ENCODE results near the gene PRF1. TPM values are rescaled to one million over a fixed set of nuclear protein-coding genes. Genes with fewer than 3 reads are reported as not detected.
A peak's percentile ranks its signal among the peaks of the same experiment; 100 is the strongest.

The PRF1 gene
- total RNA-seq, 2 experiments from 2014 or later, result 99.9 to 116 TPM

DNA sequence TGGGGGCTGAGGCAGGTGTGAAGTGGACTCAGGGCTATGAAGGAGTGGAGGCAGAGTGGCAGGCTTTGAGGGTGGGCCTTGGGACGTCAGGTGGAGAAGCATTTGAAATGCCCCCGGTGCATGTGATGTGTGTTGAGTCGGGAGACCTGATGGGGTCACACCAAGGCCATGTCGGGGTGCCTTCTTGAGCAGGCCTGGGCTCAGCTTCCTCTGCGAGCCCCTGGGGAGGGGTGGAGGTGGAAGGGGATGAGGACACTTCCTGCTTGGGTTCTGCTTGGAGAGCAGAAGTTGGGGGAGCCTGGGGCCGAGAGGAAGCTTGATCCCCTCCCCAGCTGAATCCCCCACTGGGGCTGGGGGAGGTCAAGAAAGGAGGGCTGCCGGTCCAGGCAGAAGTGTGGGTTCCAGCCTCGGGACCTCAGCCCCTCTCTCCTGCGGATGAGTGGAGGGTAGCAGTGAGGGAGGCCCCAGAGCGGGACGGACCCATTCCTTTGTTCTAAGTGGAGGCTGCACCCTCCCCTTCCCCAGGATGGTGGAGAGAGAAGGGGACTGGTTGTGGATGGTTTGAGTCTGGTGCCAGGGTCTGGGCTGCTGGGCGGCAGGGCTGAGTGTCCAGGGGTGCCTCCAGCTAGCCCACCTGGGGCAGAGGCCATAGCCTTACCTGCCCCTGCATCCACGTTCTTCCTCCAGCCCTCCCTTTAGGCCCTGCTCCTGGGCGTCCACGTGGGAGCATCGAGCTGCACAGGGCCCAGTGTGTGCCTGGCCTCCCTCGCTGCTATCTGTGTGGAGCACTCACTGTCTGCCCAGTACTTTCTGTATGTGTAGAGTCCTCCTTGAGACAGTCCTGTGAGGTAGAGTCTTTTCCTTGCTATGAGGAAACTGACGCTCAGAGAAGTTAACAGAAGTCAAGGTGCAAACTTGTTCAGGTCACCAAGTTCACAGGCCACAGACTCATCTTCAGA, 36.7 kb downstream of the PRF1 start:
- CTCF ChIA-PET, result interaction anchor here (0.6 to 2.0 kb wide), 4 partner anchors 10 to 99 kb away, joined by 3 to 9 read pairs (median 4); no protein-coding TSS in a partner anchor
- H3K9me3 Mint-ChIP-seq, result no peaks in the 10 kb centered on the region
- DNase-seq, result no peak
- no peaks in the 10 kb centered on the region for H3K36me3 Mint-ChIP-seq (ENCODE audit: low read depth)
- POLR2A ChIA-PET, result no interaction called here
- peaks cover 25% of the 10 kb centered on the region for H3K4me1 Mint-ChIP-seq
- H3K27ac Mint-ChIP-seq, result peak overlapping the region; percentile 50
- no peak overlapping the region for H3K4me3 Mint-ChIP-seq
- peaks cover 2% of the 10 kb centered on the region for H3K27me3 Mint-ChIP-seq

DNA sequence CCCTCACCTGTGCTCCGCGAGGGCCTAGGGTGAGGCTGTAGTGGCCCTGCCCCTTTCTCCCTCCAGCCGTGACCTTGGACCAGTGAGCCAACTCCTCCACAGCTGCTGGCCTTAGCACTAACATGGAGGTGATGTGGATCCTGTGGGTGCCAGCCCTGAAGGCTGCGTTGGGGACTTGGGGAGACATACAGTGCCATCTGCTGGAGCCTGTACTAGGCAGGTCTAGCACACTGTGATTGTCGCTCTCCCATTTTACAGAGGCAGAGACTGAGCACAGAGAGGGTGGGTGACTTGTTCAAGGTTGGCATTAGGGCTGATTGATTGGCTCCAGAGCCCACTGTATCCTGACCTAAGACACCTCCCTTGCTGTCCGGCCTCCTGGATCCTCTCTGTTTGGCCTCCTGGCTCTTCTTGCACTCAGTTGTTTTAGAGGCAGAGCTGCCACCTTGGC, 37.6 kb downstream of the PRF1 start:
- no peak for DNase-seq
- Mint-ChIP-seq H3K4me3 (no peak overlapping the region), H3K27ac (no peak overlapping the region), H3K4me1 (peaks cover 25% of the 10 kb centered on the region), H3K36me3 (ENCODE audit: low read depth) (no peaks in the 10 kb centered on the region), H3K27me3 (peaks cover 2% of the 10 kb centered on the region), H3K9me3 (no peaks in the 10 kb centered on the region)
- ChIA-PET POLR2A (no interaction called here), CTCF (interaction anchor here (0.6 to 1.9 kb wide), 2 partner anchors 14 to 1797 kb away, joined by 3 to 5 read pairs; no protein-coding TSS in a partner anchor)

DNA sequence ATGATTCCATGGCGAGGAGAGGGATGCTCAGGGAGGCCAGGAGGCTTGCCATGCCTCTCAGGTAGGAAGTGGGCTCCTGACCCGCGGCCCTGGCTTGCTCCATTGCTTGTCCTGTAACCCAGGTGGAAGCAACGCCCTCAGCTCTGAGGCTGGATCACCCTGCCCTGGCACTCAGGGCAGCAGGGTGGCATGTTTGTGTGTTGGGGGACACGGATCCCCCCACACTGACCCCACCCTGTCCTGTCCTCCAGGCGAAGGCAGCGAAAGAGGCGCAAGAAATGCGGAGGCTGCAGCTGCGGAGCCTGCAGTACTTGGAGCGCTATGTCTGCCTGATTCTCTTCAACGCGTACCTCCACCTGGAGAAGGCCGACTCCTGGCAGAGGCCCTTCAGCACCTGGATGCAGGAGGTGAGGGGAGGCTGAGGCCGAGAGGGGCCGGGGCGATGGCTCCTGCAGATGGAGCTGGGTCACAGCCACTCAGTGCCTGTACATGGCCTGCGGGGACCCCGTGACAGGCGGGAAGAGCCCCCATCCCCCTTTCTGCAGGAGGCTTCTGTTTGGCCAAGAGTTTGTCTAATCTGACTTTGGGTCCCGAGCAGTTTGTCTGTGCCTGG, 38.3 kb downstream of the PRF1 start:
- peaks cover 26% of the 10 kb centered on the region for H3K4me1 Mint-ChIP-seq
- CTCF ChIA-PET, result interaction anchor here (0.6 to 1.9 kb wide), 2 partner anchors 13 to 1797 kb away, joined by 3 to 5 read pairs; no protein-coding TSS in a partner anchor
- H3K27me3 Mint-ChIP-seq, result peaks cover 2% of the 10 kb centered on the region
- DNase-seq, result no peak
- H3K36me3 Mint-ChIP-seq (ENCODE audit: low read depth), result no peaks in the 10 kb centered on the region
- H3K9me3 Mint-ChIP-seq, result no peaks in the 10 kb centered on the region
- H3K4me3 Mint-ChIP-seq, result no peak overlapping the region
- POLR2A ChIA-PET, result no interaction called here
- peak overlapping the region; percentile 3 for H3K27ac Mint-ChIP-seq

DNA sequence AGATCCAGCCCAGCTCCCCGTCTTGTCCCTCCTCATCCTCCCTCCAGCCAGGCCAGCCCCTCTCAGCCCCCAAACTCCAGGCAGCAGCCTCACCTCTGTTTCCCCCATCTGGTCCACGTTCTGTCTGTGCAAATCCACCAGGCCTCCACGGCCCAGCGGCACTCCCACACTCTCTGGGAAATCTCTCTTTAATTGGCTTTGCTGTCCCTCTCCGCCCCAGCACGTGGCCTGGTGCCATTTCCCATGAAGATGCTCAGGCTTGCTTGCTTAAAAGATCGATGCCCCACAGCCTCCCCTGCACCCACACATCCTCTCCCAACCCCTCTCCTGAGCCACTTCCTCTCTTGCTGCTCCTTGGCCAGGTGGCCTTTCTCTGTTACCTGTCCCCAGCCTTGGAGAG, 39.3 kb downstream of the PRF1 start:
- POLR2A ChIA-PET, result no interaction called here
- H3K36me3 Mint-ChIP-seq (ENCODE audit: low read depth), result no peaks in the 10 kb centered on the region
- CTCF ChIA-PET, result no interaction called here
- H3K27me3 Mint-ChIP-seq, result peaks cover 2% of the 10 kb centered on the region
- H3K4me3 Mint-ChIP-seq, result no peak overlapping the region
- H3K9me3 Mint-ChIP-seq, result no peaks in the 10 kb centered on the region
- no peak for DNase-seq
- H3K27ac Mint-ChIP-seq, result no peak overlapping the region
- H3K4me1 Mint-ChIP-seq, result peaks cover 33% of the 10 kb centered on the region

DNA sequence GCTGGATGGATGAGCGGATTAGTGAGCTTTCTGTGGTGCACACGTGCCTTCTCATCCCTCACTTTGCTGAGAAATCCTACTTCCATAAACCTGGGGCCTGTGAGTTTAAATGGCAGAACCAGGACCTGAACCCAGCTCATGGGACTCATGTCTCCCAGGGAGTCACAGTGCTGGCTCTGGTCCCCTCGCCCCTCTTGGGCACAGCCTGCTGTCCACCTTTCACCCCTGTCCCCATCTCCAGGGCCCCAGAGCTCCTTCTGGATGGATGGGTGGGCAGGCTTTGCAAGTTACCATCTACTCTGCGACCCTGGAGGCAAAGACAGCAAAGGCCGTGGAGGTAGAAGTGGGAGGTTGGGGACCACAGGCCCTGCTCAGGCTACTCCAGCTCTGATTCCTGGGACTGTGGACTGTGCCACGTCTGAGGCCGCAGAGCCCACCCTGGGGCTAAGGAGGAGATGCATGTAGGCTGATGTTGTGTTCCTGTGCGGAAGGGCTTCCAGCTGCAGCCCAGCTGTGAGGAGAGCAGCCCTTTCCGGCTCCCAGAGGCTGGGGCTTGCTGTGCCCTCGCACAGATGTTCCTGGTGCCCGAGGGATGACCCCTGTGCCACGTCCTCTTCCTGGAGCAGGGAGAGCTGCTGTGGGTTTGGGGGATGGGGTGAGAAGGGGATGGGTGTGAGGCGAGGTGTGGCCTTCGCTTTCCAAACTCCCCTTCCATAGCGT, 40.3 kb downstream of the PRF1 start:
- H3K4me3 Mint-ChIP-seq, result no peak overlapping the region
- CTCF ChIA-PET, result interaction anchor here (1.1 to 1.8 kb wide), 6 partner anchors 10 to 195 kb away, joined by 3 to 4 read pairs (median 3); no protein-coding TSS in a partner anchor
- no peaks in the 10 kb centered on the region for H3K27me3 Mint-ChIP-seq
- no peak for DNase-seq
- H3K9me3 Mint-ChIP-seq, result no peaks in the 10 kb centered on the region
- H3K4me1 Mint-ChIP-seq, result peaks cover 33% of the 10 kb centered on the region
- H3K27ac Mint-ChIP-seq, result no peak overlapping the region
- POLR2A ChIA-PET, result no interaction called here
- H3K36me3 Mint-ChIP-seq (ENCODE audit: low read depth), result no peaks in the 10 kb centered on the region

DNA sequence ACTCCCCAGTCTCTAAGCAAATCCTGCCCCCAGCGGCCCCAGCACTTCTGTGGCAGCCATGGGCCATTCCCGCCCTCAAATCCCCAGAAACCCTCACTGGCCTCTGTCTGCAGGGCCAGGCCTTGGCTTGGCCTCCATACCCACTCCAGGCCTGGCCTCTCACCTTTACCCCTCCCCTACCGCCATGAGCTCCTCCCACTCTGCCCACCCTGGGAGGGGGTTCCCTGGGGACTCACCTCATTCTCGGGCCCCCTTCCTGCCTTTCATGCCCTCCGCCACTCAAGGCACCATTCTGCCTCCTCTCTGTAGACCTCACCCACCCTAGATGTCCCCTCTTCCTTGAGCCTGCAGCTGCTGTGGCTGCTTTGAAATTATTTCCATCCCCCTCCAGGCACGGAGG, 41.0 kb downstream of the PRF1 start:
- H3K9me3 Mint-ChIP-seq, result no peaks in the 10 kb centered on the region

DNA sequence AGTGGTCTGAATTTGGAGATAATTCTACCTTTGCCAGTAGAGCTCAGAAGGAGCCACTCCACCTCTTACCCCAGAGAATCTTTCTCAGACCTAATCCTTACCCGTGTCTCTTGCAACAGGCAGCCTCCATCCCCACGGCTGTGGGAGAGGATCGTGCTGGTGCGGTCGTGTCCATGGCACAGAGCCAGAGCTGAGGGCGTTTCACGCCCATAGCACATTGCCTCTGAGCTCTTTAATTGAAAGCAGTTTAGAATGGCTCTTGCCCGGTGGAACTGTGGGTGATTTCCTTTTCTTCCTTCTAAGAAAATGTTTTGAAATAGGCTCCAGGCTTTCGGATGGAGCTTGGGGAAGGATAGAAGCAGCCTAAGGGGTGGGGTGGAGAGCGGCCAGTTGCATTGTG, 41.5 kb downstream of the PRF1 start:
- H3K27ac Mint-ChIP-seq, result no peak overlapping the region
- POLR2A ChIA-PET, result no interaction called here
- CTCF ChIA-PET, result interaction anchor here (1.1 to 1.9 kb wide), 6 partner anchors 11 to 196 kb away, joined by 3 to 9 read pairs (median 4); partner anchors contain the start of gene PRF1
- H3K27me3 Mint-ChIP-seq, result no peaks in the 10 kb centered on the region
- no peak for DNase-seq
- no peaks in the 10 kb centered on the region for H3K9me3 Mint-ChIP-seq
- no peak overlapping the region for H3K4me3 Mint-ChIP-seq
- H3K4me1 Mint-ChIP-seq, result peaks cover 33% of the 10 kb centered on the region
- no peaks in the 10 kb centered on the region for H3K36me3 Mint-ChIP-seq (ENCODE audit: low read depth)

More for the DNA sequence above, 41.0 kb downstream of the PRF1 start:
- Mint-ChIP-seq H3K27me3 (no peaks in the 10 kb centered on the region), H3K27ac (no peak overlapping the region), H3K4me1 (peaks cover 33% of the 10 kb centered on the region), H3K36me3 (ENCODE audit: low read depth) (no peaks in the 10 kb centered on the region), H3K4me3 (no peak overlapping the region)
- no peak for DNase-seq
- ChIA-PET CTCF (interaction anchor here (1.1 to 1.9 kb wide), 7 partner anchors 11 to 196 kb away, joined by 3 to 9 read pairs (median 3); partner anchors contain the start of gene PRF1), POLR2A (no interaction called here)

DNA sequence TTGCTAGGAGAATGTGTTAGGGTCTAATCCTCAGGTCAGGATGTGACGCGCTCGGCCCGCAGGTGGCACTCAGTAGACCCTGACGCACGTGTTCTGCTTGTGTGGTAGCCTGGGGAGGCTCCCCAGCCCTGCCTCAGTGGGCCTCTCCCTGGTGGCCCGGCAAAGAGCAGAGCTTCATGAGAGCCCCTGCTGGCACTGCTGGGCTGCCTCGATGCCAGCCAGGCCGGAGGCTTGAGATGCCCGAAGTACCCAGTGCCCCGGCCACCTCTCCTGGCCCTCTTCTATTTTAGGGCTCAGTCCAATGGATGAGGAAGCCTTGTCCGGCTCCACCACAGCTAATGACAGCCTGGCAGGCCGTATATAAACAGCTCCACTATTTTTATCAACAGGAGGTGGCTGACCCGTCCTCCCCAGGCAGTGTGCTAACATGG, 42.0 kb downstream of the PRF1 start:
- no peak overlapping the region for H3K27ac Mint-ChIP-seq
- peaks cover 33% of the 10 kb centered on the region for H3K4me1 Mint-ChIP-seq
- no peaks in the 10 kb centered on the region for H3K36me3 Mint-ChIP-seq (ENCODE audit: low read depth)
- ChIA-PET POLR2A (no interaction called here), CTCF (interaction anchor here (1.1 to 1.9 kb wide), 6 partner anchors 12 to 255 kb away, joined by 3 to 9 read pairs (median 4); partner anchors contain the start of genes PRF1 and SGPL1)
- H3K4me3 Mint-ChIP-seq, result no peak overlapping the region
- no peak for DNase-seq
- H3K27me3 Mint-ChIP-seq, result no peaks in the 10 kb centered on the region
- no peaks in the 10 kb centered on the region for H3K9me3 Mint-ChIP-seq

DNA sequence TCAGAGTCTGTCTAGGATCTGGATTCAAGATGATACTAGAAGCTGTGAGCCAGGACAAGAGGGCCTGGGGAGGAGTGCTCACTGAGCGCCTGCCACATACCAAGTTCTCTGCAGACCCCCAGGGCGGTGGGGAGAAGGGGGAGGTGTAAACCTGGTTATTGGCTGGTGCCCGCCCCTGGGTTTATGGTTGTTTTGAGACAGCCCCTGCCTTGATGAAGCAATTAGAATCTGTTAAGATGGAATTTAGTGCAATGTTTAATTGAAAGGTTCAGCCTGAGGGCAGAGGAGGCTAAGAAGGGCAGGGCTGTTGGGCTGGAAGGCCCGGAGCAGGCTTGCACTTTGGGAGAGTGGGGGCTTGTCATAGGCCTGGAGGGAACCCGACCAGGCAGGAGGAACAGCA, 42.7 kb downstream of the PRF1 start:
- Mint-ChIP-seq H3K27me3 (no peaks in the 10 kb centered on the region), H3K9me3 (no peaks in the 10 kb centered on the region), H3K27ac (no peak overlapping the region), H3K4me1 (peaks cover 33% of the 10 kb centered on the region), H3K36me3 (ENCODE audit: low read depth) (no peaks in the 10 kb centered on the region), H3K4me3 (no peak overlapping the region)
- ChIA-PET POLR2A (no interaction called here), CTCF (interaction anchor here (1.1 to 1.9 kb wide), 4 partner anchors 42 to 256 kb away, joined by 3 to 9 read pairs (median 4); partner anchors contain the start of genes PRF1 and SGPL1)
- DNase-seq, result no peak

DNA sequence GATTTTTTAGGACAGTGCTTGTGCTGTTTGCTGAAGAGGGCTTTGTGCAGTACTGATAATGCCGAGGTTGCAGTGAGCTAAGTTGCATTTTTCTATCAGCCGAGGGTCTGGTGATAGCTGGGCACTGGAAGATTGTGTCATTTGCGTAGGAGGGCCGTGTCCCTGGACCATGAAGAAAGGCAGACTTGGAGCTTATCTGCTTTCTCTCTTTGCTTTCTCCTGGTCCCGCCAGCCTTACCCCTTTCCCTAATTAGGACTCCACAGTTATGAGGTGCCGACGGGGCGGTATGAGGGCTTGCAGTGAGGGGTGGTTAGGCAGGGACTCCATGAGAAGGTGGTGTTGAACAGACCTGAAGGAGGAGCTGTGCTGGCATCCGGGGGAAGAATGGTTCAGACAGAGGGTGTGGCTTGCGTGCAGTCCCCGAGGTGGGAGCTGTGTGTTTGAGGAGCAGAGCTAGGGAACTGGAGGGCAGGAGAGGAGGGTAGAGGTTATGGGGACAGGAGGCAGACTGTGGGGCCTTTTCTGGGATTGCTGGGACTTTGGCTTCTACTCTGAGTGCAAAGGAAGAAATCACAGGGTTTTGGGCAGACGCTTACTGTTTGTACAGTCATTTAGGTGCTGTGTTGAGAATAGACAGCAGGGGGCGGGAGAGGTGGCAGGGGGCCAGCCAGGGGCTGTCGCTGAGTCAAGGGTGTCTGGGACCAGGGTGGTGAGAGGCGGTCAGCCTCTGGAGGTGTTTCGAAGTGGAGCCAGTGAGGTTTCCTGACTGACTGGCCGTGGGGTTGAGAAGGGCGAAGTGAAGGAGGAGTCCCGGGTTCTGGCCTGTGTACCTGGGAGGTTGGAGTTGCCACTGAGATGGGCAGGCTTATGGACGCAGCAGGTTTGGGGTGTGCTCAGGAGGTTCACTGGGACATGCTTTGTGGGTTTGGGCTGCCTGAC, 43.4 kb downstream of the PRF1 start:
- Mint-ChIP-seq H3K4me1 (peaks cover 33% of the 10 kb centered on the region), H3K27ac (peak overlapping the region; percentile 78), H3K9me3 (no peaks in the 10 kb centered on the region), H3K36me3 (ENCODE audit: low read depth) (no peaks in the 10 kb centered on the region), H3K27me3 (no peaks in the 10 kb centered on the region), H3K4me3 (peak overlapping the region; percentile 65)
- CTCF ChIA-PET, result interaction anchor here (0.7 to 1.6 kb wide), 21 partner anchors 9 to 443 kb away, joined by 3 to 8 read pairs (median 4); no protein-coding TSS in a partner anchor
- POLR2A ChIA-PET, result no interaction called here
- peak; percentile 75 for DNase-seq

DNA sequence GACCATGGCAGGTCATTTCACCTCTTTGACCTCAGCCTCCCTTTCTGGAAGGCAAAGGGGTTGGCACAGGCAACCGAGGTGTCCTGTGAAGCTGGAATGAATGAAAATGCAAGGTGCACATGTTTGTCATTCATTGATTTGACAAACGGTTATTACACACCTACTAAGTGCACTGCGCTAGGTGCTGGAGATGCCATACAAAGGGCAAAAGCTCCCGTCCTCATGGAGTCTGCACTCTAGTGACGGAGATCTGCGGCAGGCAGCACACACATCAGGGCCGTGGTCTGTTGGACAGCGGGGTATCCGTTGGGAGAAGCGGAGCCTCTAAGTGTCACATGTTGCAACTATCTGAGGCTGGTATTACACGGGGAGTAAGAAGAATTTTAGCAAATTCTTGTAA, 44.2 kb downstream of the PRF1 start:
- ChIA-PET CTCF (interaction anchor here (0.9 to 1.6 kb wide), 11 partner anchors 8 to 442 kb away, joined by 3 to 8 read pairs (median 4); no protein-coding TSS in a partner anchor), POLR2A (no interaction called here)
- H3K4me1 Mint-ChIP-seq, result peaks cover 30% of the 10 kb centered on the region
- no peaks in the 10 kb centered on the region for H3K27me3 Mint-ChIP-seq
- H3K9me3 Mint-ChIP-seq, result no peaks in the 10 kb centered on the region
- no peak overlapping the region for H3K4me3 Mint-ChIP-seq
- no peak overlapping the region for H3K27ac Mint-ChIP-seq
- no peaks in the 10 kb centered on the region for H3K36me3 Mint-ChIP-seq (ENCODE audit: low read depth)
- no peak for DNase-seq

Measured in activated CD4-positive, alpha-beta T cell treated with anti-CD3 and anti-CD28 coated beads, Interleukin-2, amount 10 ng/mL, durations not matched to agents 7 days and 5 days (primary cell).